Astrocyte of the cerebellum (primary cell): ENCODE data around the gene CT47A1.
"Not testable (repeated sequence)": the region's sequence is repeated elsewhere in the genome, so short reads cannot be mapped to it uniquely, and the experiment has no call there.

Experiments
- DNase-seq: peaks from one replicate; pipeline ENCODE4 v3.0.0-alpha.2; 2011; ENCODE audit warnings: low read depth
- H3K4me3 ChIP-seq: 2 replicates; pipeline ENCODE4 v1.5.1; 2011; ENCODE audit warnings: mild to moderate bottlenecking, low read depth, low read length, moderate library complexity
- CTCF ChIP-seq: IDR thresholded peaks from 2 replicates; pipeline ENCODE4 v1.5.1; 2012; ENCODE audit warnings: low read length, low read depth, moderate library complexity, mild to moderate bottlenecking; ENCODE audit errors: missing control alignments
- in situ Hi-C: cut with HindIII; loops from 2 replicates; pipeline ENCODE4 v1.10.0; 2017; ENCODE audit warnings: low sequenced_read_pairs

CT47A1 gene

DNA sequence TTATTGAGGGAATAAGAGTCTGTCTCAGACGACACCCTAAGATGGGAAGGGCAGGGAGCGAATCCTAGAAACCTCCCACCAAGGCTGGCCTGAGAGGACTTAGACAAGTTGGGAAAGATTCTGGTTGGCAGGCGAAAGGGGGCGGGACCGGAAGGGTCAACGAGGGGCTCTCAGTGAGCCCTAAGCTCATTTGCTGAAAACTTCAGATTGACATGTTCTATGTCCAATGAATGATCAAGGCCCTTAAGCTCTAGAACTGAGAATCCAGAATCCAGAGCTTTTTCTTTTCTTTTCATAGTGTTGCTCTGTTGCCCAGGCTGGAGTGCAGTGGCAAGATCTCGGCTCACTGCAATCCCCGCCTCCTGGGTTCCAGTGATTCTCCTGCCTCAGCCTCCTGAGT, at the start of gene CT47A1:
Gene CT47A1, minus strand, starts transcription at position 101 of the 400 bp plus-strand sequence. CDS start 231 bp downstream, outside the sequence.
- in situ Hi-C loops, DNase-seq, H3K4me3 ChIP-seq: not testable (repeated sequence)

- no peak for TF ChIP-seq CTCF
- no peak overlapping the region for H3K4me3 ChIP-seq
- no peak for DNase-seq
- in situ Hi-C loops: no loop called here
These were observed 47.0 kb upstream of the CT47A1 start for GRCh38 chrX:121032531-121032930.

DNA sequence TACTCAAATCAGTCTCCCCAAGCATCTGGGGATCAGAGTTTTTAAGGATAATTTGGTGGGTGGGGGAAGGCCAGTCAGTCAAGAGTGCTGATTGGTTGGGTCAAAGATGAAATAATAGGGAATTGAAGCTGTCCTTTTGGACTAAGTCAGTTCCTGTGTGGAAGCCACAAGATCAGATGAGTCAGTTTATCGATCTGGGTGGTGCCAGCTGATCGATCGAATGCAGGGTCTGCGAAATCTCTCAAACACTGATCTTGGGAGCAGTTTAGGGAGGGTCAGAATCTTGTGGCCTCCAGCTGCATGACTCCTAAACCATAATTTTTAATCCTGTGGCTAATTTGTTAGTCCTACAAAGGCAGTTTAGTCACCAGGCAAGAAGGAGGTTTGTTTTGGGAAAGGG, 44.5 kb upstream of the CT47A1 start:
- H3K4me3 ChIP-seq: no peak overlapping the region
- DNase-seq: no peak
- no peak for TF ChIP-seq CTCF
- in situ Hi-C loops: no loop called here

- no peak for DNase-seq
- no peak overlapping the region for H3K4me3 ChIP-seq
- in situ Hi-C loops: no loop called here
- TF ChIP-seq CTCF: no peak
These were observed 42.9 kb upstream of the CT47A1 start for GRCh38 chrX:121028419-121028818.

- TF ChIP-seq CTCF: no peak
- H3K4me3 ChIP-seq: no peak overlapping the region
- DNase-seq: no peak
- in situ Hi-C loops: no loop called here
These were observed 29.3 kb upstream of the CT47A1 start for GRCh38 chrX:121014826-121015225.

DNA sequence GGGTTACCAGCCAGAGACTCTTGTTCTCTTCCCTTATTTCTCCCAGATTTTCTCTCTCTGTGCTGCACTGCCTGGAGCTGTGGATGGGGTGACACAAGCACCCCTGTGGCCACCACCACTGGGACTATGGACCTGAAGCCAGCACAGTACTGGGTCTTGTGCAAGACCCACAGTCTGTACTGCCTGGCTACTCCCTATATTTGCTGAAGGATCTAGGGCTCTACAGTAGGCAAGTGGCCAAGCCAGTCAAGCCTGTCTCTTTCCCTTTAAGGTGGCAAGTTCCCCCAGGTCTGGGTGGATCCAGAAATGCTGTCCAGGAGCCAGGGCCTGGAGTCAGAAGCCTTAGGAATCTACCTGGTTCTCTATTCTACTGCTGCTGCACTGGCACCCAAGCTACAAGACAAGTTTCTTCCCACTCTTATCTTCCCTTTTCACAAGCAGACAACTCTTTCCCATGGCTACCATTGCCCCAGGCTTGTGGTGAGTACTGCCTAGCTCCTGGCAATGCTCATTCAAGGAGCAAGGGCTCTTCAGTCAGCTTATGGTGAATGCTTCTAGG, 28.4 kb upstream of the CT47A1 start:
- in situ Hi-C loops: no loop called here
- H3K4me3 ChIP-seq: no peak overlapping the region
- DNase-seq: no peak
- TF ChIP-seq CTCF: no peak

DNA sequence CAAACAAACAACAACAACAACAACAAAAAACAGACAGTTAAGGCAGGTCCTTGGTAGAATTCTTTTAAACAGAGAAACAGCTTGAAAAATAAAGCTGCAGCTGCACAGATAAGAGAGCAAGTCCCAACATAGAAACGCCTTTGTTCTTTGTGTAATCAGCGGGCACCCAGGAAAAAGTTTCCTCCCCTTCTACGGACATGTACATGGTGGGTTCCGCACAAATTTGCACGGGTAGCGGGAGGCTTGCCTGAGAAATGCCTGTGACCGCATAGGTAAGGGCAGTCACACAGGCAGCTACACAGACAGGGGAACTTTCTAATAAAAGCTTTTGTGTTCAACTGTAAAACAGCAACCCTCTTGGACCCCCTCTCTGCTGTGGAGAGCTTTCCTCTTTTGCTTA, 25.7 kb upstream of the CT47A1 start:
- H3K4me3 ChIP-seq: no peak overlapping the region
- no peak for DNase-seq
- no peak for TF ChIP-seq CTCF
- in situ Hi-C loops: no loop called here
